Measurements from ENCODE around the gene BCL7B.

- TF ChIP-seq CTCF (conservative IDR thresholded peaks at IDR 0.05; ENCODE audit: low read depth, low read length) (no peak), MAFK (IDR thresholded peaks at IDR 0.05; ENCODE audit: low read depth, low read length) (no peak), POLR2A (IDR thresholded peaks at IDR 0.05; ENCODE audit: low read depth, low read length) (no peak), CEBPB (IDR thresholded peaks at IDR 0.05; ENCODE audit: low read depth, low read length) (no peak), BHLHE40 (IDR thresholded peaks at IDR 0.05; ENCODE audit: low read depth, low read length) (no peak), CHD1 (IDR thresholded peaks at IDR 0.05; ENCODE audit: low read depth, low read length) (no peak), MAZ (IDR thresholded peaks at IDR 0.05; ENCODE audit: borderline replicate concordance, low read depth, low read length) (no peak), RFX5 (IDR thresholded peaks at IDR 0.05; ENCODE audit: low read depth, low read length) (no peak), RAD21 (IDR thresholded peaks at IDR 0.05; ENCODE audit: low read length) (no peak), ELK1 (IDR thresholded peaks at IDR 0.05; ENCODE audit: borderline replicate concordance, low read depth, low read length) (no peak), RCOR1 (IDR thresholded peaks at IDR 0.05; ENCODE audit: insufficient replicate concordance, low read length) (no peak)
Observed at GRCh38 chr7:73596191-73597065, 38.9 kb upstream of the BCL7B start.
